ENCODE results near the gene SLC2A10.

SLC2A10 gene

GRCh38 chr20:46741924-46742668, 32.6 kb downstream of the SLC2A10 start:
- no peak for TF ChIP-seq CTCF (IDR thresholded peaks at IDR 0.05; ENCODE audit: low read depth, low read length)
- Histone ChIP-seq H3K9me3 (no peaks in the 10 kb centered on the region), H3K4me1 (no peaks in the 10 kb centered on the region), H3K36me3 (no peaks in the 10 kb centered on the region), H3K27me3 (peaks cover 26% of the 10 kb centered on the region), H3K4me3 (ENCODE audit: low read depth, low read length) (no peak overlapping the region)
- DNase-seq = no peak

- H3K36me3 ChIP-seq = no peaks in the 10 kb centered on the region
- no peaks in the 10 kb centered on the region for H3K9me3 ChIP-seq
- H3K4me1 ChIP-seq = no peaks in the 10 kb centered on the region
- no peak for TF ChIP-seq CTCF (IDR thresholded peaks at IDR 0.05; ENCODE audit: low read depth, low read length)
- no peak overlapping the region for H3K4me3 ChIP-seq (ENCODE audit: low read depth, low read length)
- no peak for DNase-seq
- H3K27me3 ChIP-seq = peaks cover 28% of the 10 kb centered on the region
Observed at GRCh38 chr20:46742669-46743045, 33.2 kb downstream of the SLC2A10 start.

GRCh38 chr20:46743088-46743487, 33.6 kb downstream of the SLC2A10 start:
- Histone ChIP-seq H3K36me3 (no peaks in the 10 kb centered on the region), H3K27me3 (peaks cover 28% of the 10 kb centered on the region), H3K4me3 (ENCODE audit: low read depth, low read length) (no peak overlapping the region), H3K4me1 (no peaks in the 10 kb centered on the region), H3K9me3 (no peaks in the 10 kb centered on the region)
- no peak for TF ChIP-seq CTCF (IDR thresholded peaks at IDR 0.05; ENCODE audit: low read depth, low read length)
- DNase-seq = no peak

GRCh38 chr20:46746956-46747526, 37.6 kb downstream of the SLC2A10 start:
- H3K4me1 ChIP-seq = no peaks in the 10 kb centered on the region
- H3K27me3 ChIP-seq = peaks cover 26% of the 10 kb centered on the region
- H3K4me3 ChIP-seq (ENCODE audit: low read depth, low read length) = no peak overlapping the region
- DNase-seq = no peak
- no peaks in the 10 kb centered on the region for H3K36me3 ChIP-seq
- no peak for TF ChIP-seq CTCF (IDR thresholded peaks at IDR 0.05; ENCODE audit: low read depth, low read length)
- no peaks in the 10 kb centered on the region for H3K9me3 ChIP-seq

- Histone ChIP-seq H3K9me3 (no peaks in the 10 kb centered on the region), H3K4me1 (no peaks in the 10 kb centered on the region), H3K27me3 (peaks cover 11% of the 10 kb centered on the region), H3K36me3 (no peaks in the 10 kb centered on the region), H3K4me3 (ENCODE audit: low read depth, low read length) (no peak overlapping the region)
- TF ChIP-seq CTCF (IDR thresholded peaks at IDR 0.05; ENCODE audit: low read depth, low read length) = no peak
- no peak for DNase-seq
Observed at GRCh38 chr20:46749147-46749546, 39.7 kb downstream of the SLC2A10 start.

GRCh38 chr20:46751856-46752255, 42.4 kb downstream of the SLC2A10 start:
- Histone ChIP-seq H3K36me3 (no peaks in the 10 kb centered on the region), H3K4me3 (ENCODE audit: low read depth, low read length) (no peak overlapping the region), H3K27me3 (peaks cover 5% of the 10 kb centered on the region)

More at GRCh38 chr20:46751856-46752255, 42.4 kb downstream of the SLC2A10 start:
- TF ChIP-seq CTCF (IDR thresholded peaks at IDR 0.05; ENCODE audit: low read depth, low read length) = no peak
- peak; percentile 63 for DNase-seq
- H3K4me1 ChIP-seq = no peaks in the 10 kb centered on the region
- no peaks in the 10 kb centered on the region for H3K9me3 ChIP-seq

All from BE2C (cell line).